NCI-H526 (cell line): ENCODE results near the gene CASQ2.
A peak's percentile ranks its signal among the peaks of the same experiment; 100 is the strongest.

Experiments
- DNase-seq, 2 experiments: peaks; one replicate each; lab custom pipeline; 2025; lab: John Stamatoyannopoulos, UW

The CASQ2 gene

DNA sequence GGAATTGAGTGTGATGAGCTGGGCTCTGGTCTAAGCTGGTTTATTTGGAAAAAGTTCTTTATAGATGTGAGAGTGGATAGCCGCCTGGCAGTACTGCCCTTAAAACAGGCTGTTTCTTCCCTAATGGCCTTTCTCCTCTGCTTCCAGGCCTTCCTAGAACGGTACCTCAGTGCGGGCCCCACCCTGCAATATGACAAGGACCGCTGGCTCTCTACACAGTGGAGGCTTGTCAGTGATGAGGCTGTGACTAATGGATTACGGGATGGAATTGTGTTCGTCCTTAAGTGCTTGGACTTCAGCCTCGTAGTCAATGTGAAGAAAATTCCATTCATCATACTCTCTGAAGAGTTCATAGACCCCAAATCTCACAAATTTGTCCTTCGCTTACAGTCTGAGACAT is 77.5 kb downstream of the CASQ2 start:
- DNase-seq, result no peak

DNA sequence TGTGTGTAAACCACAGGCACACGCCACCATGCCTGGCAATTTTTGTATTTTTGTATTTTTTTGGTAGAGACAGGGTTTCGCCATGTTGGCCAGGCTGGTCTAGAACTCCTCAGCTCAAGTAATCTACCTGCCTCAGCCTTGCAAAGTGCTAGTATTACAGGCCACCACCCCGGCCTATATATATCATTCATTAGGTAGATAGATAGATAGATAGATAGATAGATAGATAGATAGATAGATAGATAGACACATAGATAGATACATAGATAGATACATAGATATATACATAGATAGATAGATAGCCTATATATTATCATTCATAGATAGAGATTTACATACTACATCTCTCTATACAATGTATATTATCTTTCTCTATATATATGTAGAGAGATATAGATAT is 80.8 kb downstream of the CASQ2 start:
- no peak for DNase-seq

DNA sequence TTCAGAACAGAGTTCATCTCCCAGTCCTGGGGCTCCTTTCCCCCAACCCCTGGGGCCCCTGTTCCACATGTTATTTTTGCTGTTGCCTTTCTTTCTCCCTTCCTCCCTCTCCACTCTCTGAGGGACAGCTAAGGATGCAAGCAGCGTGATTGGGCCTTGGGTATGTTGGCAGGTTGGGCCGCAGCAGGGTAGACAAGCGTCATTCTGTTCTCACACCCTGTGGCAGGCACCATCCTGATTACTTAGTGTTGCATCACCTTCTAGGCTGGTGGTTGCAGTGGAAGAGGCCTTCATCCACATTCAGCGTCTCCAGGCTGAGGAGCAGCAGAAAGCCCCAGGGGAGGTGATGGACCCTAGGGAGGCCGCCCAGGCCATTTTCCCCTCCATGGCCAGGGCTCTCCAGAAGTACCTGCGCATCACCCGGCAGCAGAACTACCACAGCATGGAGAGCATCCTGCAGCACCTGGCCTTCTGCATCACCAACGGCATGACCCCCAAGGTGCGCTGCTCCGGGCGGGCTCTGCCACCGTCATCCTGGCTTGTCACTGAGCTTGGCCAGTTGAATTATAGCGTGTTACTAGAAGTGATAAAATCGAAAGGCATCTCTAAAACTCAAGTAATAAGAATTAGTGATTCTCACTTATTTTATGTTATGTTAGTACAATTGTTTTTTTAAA is 83.3 kb downstream of the CASQ2 start:
- DNase-seq, result no peak

DNA sequence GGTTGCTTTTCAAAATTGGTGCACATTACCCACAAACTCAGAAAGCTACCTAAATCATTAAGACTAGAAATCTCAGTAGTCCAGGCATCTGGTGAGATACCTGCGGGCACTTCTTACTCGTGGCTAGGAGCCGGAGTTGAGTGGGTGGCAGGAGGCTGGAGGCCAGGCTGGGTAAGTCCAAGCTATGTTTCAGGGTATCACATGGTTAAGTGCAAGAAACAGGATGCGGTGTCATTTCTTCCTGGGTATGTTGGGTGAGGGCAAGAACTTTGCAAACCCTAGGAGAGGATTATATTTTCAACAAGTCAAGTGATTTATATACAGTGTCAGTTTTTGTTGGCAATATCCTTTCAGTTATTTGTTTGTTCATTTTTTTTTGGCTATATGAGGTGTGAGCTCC is 85.7 kb downstream of the CASQ2 start:
- no peak for DNase-seq

DNA sequence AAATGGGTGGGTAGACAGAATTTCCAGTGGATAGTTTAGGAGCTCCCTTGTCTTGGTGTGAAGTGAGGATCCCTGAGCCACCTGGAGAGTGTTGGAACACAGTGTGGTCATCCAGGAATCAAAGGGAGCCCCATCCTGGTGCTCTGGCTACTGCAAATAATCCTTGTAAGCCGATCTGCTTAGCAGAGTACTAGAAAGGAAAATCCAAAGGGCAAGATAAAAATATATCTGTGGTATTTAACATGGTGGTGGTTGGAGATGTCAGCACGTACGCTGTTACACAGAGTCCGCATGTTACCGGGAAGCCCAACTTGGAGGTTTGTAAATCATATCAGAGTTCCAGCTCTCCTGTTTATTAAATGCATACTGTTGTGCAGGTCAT is 87.8 kb downstream of the CASQ2 start:
- DNase-seq, result no peak

DNA sequence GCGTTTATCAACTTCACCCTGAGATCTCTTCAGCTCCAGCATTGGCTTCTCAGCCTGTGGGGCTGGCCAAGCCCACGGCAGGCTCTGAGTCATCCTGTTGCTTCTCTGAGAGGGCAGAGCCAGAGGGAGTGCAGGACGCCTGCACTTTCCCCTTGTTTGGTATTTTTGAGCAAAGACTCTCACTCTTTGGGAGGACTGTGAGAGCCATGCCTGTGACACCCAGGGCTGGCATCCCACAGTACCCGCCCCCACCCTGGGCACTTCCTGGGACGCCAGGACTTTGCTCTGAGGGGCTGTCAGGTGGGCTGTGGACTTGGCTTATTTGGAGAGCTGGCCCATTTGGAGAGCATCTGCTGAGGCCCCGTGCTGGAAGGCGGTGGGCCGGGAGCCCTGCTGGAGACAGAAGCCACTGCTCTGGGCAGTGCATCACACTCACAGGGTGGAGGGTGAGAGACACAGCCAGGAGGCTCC is 89.3 kb downstream of the CASQ2 start:
- DNase-seq, result no peak

DNA sequence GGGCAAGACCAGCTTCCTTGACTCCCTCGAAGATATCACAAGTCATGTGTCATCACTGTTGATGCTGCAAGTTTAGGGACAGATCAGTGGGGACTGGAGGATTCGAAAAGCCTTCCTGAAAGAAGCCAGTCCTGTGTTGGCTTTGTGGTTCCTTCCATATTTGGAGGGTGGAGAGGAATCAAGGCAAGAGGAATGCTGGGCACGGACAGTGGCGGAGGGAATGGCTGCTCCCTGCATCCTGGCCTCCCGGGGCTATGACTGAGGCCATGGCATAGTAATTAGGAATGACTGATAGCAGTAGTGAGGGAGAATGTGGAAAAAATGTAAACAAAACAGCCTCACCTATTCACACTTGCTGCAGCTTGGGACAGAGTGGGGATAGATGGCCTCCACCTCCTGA is 90.4 kb downstream of the CASQ2 start:
- DNase-seq, result no peak

DNA sequence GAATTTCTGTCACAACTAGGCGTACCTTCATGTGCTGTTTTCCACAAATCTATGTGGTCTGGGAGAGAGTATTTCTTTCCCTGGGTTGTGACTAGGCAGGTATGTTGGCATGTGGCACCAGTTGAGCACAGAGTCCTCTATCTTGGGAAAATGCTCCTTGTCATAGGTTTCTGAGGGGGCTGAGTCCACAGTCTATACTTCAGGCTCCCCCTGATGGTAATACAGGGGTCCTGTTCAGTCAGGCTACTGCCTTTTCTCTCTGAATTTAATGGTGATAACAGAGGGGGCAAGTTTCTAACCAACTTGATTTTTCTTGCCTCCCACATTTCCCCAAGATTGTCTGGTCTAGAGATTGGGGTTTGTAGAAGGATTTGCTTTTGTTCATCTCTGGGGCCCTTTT is 90.9 kb downstream of the CASQ2 start:
- peak in 1 of 2 experiments; percentile 6 for DNase-seq

DNA sequence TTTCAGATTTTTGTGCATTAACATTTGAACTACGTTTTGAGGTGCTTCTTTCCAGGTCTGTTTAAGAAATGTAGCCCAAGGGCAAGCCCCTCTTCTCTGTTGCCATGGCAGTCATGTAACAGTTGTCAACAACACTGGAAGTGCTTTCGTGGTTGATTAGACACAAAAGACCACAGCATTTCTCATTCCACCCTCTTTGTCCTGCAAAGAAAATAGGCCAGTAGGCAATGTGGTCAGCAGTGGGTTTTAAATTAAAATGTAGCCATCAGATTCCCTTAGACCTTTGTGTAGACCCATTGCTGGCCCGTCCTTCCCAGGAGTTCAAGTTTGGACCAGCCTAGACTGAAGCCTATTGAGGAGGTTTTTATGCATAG is 91.3 kb downstream of the CASQ2 start:
- peak in 1 of 2 experiments; percentile 13 for DNase-seq

DNA sequence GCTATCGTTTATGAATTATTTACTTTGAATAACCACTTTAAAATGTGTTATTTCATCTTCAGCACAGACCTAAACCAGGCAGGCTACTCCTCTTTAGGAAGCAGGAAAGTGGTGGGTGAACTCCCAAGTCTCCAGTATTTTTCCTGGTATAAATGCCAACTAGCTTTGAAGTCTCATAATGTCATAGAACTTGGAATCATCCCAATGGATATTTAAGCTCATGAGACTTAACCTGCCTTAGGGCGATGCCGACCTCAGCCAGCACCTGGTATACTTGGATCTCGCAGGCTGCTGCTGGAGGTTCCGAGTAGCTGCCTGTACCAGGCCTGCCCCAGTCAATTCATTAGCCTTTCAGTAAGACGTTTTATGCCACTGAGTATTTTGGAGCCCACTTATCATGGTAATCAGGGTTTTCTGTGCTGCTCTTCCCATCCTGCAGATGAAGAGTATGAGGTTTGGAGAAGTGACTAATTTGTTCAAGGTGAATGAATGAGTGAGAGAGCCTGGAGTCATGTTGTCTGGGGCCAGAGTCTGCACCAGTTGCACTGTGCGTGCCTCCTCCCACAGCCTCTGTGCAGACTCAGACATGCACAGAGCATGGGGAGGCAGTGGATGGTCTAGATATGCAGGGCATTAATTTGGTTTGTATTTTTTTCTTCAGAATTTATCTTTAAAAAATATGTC is 91.9 kb downstream of the CASQ2 start:
- DNase-seq, result peak in 1 of 2 experiments; percentile 13

DNA sequence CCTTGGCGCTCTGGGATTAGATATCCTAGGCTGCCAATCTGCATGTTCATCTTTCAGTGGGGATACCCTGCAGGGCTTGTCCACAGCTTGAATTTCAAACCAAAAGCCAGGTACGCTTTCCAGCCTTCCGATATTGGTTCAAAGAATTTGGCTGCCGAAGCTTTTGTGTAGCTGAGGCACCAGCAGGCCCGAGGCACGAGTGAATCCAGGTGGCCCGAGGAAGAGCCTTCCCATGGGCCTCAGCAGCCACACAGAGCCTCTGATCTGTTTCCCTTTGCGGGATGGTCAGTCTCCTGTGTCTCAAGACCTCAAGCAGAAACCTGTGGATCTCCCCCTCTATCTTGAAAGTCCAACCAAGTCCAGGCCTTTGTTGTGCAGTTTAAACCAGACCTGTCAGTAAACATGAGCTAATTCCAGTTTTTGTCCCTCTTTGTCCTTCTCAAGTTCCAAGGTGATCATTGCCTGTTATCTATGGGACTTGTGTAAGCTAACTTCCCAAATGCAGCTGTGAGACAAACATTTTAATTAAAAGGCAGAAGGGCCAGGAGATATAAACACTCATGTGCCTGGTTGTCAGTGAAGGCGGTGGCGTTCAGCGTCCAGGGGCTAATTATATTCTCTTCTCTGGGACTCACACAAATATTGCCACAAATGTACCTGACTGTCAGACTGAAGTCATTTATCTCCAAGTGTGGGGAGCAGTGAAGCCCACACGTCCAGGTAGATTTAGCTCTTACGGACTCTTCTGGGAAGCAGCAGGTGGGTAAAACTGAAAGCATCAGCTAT is 96.1 kb downstream of the CASQ2 start:
- no peak for DNase-seq

DNA sequence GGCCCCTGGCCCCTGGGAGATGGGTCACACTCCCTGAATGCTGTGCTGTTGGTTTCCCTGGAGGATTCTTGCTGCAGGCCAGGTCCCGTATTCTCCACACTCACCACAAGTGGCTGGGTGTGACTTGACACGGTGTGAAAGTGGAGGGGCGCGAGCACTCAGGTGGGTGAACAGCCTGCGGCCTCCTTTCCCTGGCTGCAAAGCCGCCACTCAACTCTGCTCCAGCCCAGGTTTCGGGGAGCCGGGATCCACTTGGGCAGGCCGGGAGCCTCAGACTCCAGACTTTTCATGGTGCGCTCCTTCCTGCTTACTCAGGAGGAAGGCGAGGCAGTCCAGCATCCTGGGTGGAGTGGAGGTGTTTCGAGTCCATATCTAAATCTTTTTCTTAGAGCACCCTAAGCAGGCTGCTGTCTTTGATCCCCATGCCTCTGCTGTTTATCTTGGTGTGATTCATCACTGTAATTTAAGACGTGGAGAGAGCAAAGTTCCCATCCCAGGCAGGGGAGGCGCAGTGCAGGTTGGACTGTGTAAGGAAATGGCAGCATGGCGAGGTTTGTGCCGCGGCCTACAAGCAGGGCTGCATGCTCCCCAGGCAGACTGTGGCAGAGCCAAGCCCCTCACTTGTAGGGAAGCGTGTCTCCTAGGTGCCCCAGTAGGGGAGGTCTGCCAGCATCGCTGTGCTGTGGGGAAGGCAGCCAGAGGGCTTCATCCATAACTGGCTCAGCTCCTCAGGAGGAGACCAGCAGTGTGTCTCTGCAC is 97.2 kb downstream of the CASQ2 start:
- peak; percentile 39 to 55 for DNase-seq

DNA sequence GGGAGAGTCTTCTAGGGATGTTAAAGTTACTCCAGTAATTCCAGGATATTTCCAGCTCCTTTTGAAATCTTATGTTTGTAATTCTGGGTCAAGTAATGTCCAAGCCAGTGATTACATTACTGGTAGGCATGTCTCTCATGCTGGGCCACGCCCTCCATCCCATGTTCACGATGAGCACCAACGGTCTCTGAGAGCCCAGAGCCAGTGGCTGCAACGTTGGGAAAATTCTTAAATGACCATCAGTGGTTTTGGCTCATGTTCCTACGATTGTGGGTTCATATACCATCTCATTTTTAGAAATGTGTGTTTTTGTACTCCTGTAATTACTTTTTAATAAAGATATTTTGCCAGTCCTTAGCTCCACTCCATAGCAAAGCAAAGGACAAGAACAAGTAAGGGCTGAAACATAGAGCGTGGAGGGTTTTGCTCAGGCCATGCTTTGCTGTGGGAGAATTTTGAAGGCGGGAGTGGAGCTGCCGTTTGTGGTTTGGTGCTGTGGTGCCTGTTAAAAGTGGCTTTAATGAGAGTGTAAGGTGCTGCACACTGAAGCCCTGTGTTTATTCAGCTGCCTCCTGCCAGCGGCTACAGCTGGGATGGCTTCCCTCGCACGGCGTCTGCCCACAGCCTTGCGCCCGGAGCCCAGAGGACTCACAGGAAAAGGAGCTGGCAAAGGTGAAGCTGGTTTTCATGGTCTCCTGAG is 97.9 kb downstream of the CASQ2 start:
- DNase-seq, result peak; percentile 89 to 96

DNA sequence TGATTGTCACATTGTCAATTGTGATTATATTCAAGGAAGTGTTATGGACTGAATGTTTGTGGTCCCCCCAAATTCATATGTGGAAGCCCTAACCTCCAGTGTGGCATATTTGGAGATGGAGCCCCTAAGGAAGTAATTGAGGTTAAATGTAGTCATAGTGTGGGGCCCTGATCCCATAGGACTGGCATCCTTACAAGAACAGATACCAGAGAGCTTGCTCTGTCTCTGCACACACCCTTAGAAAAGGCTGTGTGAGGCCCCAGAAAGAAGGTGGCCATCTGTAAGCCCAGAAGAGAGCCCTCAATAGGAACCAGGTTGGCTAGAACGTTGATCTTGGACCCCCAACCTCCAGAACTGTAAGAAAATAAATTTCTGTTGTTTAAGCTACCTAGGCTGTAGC is 98.6 kb downstream of the CASQ2 start:
- no peak for DNase-seq

DNA sequence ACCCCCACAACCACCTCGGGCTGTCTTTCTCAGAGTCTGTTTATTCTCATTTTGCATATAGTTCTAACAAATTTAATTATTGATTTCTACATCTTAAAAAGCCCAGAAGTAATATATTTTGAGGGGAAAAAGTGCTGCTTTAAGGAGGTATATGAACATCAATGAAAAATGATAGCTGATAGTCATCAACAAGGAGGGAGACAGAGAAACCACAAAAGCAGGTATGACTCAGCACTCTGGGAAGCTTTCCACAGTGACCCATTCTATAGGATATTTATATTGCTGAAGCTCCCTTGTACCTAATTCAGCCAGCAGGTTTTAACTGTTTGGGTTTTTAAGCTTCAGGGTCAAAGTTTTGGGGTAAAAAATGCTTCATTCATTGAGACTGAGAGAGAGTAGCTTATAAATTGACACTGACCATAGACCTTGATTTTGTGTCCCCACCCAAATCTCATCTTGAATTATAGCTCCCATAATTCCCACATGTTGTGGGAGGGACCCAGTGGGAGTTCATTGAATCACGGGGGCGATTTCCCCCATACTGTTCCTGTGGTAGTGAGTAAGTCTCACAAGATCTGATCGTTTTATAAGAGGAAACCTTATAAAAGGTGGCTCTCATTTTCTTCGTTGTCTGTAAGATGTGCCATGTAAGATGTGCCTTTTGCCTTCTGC is 99.4 kb downstream of the CASQ2 start:
- DNase-seq, result no peak

DNA sequence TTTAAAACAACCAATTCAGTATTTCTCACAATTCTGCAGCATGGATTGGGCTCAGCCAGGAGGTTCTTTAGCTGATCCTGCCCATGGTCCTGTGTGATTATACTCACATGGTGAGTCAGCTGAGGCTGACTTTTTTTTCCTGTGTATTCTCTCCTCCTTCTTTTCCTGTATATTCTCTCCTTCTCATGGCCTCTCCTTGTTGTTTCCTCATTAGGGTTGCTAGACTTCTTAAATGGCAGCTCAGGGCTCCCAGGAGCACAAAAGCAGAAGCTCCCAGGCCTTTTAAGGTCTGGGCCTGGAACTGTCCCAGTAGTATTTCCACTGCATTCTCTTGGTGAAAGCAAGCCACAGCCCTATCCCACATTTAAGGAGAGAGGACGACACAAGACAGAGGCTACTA is 99.9 kb downstream of the CASQ2 start:
- no peak for DNase-seq

DNA sequence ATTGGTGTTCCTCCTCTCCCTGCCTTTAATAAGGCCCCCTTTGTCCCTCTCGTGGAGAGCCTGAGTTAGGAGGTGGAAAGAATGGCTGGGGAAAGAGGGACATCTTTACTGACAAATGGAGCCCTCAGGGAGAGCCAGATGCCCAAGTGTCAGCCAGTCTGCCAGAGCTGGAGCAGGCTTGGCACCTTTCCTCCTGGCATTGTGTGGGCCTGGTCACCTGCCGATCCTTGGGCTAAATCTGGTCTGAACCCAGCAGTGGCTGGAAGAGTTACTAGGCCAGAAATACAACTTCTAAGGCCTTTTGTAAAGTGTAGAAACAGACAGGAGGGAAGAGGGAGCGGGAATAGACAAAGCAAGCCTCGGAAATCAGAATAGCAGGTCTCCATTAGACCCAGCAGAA is 101.8 kb downstream of the CASQ2 start:
- DNase-seq, result no peak

DNA sequence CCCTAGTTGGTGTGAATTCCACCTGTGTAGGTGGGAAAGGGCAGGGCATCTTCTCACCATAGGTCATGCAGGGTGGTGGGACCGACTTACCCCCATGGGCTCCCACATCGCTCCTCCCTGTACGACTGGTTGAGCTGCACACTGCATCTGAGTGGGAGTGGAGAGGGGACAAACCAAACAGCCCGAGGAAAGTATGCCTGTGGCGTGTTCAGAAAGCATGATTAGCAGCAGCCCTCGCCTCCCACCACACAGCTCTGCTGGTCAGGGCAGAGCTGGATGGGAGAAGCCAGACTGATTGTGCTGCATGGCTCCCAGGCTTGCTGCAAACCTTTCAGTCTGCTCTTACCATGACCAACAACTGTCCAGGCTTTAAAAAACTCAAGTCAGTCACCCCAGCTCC is 102.3 kb downstream of the CASQ2 start:
- no peak for DNase-seq

DNA sequence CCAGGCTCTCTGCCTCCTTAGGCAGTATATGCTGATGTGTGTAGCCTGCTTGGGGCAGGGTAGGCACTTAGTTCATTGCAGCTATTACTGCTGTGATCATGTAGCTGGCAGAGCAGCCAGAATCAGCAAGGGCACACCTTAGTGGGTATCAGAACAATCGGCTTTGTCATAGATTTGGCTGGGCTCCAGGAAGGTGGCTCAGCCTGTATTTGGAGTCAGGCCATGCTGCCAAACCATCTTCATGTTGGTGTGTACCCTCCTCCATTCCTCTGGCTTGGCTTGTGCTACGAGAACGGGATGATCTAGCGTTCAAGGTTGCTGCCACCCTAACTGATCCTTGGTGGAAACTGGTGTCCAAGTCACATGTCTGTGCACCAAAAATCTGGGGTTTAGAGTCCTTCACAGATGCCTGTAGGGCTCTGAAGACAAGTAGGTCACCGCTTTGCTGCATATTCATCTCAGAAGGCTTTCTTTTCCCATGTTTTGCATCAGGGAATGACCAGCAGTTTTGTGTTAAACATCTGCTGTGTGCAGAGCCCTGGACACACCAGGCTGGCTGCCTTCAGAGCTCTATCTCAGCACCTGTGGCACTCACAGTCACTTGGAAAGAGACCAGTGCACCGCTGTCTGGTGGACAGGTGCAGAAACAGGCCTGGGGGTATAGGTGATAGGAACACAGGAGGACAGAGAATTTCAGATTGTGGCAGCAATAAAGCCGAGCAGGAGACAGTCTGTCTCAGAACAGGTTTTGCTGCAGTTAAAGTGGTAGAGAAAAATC is 103.0 kb downstream of the CASQ2 start:
- peak in 1 of 2 experiments; percentile 23 for DNase-seq

DNA sequence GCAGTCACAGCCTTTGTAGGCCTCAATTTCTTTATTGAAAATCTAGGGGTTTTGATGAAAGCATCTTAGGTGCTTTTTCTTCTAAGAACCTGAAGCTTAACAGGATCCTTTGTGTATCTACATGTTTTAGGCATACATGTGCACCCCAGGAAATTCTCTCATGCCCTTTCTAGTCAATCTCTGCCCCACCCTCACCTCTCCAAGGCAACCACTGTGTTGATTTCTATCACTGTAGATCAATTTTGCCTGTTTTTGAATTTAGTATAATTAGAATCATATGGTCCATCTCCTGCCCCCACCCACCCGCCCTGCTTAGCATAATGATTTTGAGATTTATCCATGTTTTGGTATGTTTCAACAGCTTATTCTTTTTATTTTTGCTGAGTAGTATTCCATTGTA is 107.4 kb downstream of the CASQ2 start:
- DNase-seq, result no peak
